NCI-H2196 (cell line): ENCODE measurements around the gene LMX1A.

Experiments
- DNase-seq: peaks from one replicate; lab custom pipeline; 2025; ENCODE audit not compliant: unreplicated experiment; lab: John Stamatoyannopoulos, UW

Gene LMX1A

DNA sequence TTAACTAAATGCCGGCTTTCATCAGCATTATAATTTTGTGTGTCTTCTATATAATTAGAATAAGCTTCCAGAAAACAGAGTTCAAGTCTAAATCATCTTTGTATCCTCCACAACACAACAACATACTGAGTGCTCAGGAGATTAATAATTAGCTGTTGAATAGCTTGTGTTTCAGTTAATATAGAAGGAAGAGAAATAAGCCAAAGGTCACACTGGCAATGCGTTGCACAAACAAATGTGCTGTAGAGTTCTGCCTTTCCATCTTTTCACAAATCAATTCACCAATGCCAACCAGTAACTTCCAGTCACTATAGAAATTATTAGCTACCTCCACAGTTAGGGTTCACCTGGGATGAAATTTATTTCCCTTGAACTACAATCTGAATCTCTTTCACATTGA, 132.0 kb downstream of the LMX1A start:
- DNase-seq = no peak

DNA sequence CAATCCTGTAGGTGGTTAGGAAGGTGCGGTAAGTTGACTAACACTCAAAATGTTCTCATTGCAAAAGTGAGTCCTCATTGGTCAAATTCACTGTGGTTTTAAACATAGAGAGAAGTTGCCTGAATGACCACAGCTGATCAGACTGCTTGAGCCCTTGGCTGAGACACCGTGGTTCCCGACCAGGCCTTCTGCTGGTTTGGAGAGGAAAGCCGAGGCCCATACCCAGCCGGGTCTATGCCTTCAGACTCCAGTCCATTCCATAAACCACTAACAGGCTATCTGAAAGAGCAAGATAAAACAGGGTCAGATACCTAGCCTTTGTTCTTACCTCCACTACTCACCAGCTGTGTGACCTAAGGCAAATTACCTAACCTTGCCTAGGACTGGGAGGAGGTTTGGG, 133.9 kb downstream of the LMX1A start:
- DNase-seq = peak; percentile 11

DNA sequence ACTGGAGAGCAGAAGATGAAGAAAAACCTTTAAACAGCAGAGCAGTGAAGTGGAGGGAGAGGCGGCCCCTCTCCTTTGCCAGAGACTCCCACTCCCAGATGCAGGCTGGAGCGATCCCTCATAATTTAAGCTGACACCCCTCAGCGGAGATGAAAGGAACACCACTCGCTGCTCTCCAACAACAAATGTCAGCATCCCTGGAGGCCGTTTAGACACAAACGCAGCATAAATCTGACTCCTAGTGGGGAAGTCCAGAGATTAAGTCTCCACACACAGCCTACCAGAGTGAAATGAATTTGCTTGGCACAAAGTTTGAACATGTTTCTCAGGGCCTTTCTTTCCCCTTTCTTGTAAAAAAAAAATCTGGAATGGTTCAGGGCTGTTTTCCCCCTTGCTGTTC, 137.8 kb downstream of the LMX1A start:
- no peak for DNase-seq

DNA sequence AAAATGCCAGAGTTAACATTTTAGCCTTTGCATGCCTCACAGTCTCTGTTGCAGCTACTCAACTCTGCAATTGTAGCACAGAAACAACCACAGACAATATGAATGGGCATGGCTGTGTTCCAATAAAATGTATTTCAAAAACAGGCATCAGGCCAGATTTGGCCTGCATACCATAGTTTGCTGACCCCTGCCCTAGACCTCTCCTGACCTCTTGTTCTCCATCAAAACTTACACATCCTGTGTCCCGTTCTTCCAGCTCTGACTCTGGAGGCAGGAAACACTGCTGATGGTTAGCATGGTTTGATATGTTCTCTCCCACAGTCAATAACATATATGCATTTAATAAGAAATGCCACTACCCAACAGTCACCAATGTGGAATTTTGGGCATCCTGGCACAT, 138.6 kb downstream of the LMX1A start:
- no peak for DNase-seq

DNA sequence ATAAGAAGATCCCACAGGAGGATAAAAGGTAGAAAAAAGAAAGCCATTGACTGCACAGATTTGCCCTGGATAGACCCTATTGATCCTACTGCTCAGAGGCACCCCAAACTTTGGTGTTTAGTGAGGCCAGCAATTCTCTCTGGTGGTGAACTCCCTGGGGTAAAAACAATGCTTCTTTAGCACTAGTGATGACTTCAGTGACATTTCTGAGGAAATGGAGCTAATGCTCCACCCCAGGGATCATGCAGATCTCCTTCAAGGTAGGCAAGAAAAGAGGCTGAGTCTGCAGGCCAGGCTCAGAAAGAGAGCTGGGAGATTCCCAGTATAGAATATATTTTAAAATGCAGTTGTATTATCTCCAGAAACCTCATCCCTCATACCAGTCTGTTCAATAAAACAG, 140.3 kb downstream of the LMX1A start:
- DNase-seq = no peak

DNA sequence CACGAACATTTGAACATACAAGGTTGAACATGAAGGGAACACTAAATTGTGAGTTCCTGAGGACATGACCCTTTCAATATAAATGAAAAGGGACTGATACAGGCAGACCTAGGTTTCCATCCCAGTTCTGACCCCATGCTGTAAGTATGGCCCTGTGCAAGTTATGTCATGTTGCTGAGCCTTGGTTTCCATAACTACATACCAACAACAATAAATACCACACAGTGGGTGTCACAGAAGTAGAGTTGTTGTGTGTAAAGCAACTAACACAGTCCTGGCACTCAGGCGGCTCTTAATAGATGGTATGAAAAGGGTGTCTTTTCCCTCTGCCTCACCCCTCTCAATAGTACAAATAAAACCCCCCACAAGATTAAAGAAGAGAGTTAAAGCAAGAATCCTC, 140.8 kb downstream of the LMX1A start:
- no peak for DNase-seq

DNA sequence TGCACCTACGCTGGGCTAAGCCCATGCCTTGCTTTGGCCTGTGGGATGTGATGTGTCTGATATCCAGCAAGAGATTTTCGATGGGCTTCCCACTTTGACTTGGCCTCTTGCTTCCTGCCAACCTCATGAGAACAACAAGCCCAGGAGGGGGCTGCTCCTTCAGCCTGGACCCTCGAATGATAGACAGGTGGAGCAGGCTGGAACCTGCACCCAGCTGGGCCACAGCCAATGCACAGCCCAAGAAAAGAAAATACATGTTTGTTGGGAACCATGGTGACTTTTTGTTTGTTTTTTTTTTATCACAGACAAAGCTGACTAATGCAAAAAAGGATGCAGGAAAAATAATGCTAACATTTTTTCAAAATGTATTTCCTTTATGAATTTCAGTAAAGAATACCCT, 144.3 kb downstream of the LMX1A start:
- DNase-seq = no peak

DNA sequence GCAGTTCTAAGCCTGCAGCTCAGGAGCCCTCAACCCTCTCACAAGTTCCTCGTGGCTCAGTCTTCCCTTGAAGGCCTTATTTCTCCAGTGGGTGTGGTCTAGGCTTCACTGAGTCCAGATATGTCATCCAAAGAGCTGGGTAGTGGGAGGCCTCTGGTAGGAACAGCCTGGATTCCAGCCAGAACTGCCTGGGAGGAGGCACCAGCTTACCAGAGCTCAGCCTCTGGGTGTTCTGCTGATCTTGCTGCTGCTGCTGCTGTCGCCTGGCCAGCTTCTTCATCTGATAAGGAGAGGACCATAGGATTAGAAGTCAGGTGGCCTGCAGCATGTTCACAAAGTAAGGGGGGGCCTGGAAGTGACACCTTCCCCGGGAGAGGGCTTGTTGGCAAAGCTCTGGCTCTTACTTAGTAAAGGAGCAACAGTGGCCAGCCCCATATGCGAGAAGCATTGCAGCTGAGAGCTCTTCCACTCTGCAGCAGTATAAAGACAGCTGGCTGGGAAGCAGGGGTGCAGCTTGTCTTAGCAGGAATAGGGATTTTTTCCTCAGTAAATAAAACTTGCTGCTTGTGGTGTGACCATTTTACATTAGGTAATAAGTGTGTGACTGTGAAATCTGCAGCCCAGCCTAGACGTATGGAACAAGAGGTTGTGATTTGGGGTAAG, 148.5 kb downstream of the LMX1A start:
- DNase-seq = peak; percentile 49

DNA sequence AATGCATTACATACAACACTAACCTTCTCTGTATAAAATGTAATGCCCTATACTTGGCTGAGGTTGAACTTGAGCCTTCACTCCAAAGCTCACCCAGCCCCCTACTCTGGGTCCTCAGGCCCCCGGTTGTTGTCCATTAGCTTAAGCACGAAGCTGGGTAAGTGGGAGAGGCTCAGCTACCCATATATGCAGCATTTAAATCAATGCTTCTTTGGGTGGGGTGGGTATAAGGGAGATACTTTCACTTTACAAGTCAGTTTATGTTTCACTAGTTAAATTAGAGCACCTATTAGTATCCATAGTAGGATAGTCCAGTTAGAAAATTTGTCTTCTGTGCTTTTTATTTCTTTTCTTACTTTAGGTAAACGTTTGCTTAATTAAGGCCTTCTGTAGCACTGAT, 151.4 kb downstream of the LMX1A start:
- DNase-seq = no peak

DNA sequence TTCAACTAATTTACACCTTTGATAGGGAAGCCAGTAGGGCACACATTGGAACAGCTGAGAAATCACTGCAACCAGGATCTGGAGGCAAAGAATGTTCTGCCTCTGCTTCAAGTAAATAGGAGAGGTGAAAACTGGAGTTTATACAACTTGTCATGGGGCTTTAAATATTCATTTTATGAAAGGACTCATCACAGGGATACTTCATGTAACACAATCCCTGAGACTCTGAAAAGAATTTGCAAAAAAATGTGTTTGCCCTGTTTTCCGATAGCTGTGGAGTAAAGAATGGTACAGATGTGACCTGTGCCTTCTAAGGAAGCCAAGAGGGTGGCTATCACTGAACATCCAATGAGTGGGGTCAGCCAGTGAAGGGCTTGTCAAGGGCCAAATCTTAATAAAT, 152.0 kb downstream of the LMX1A start:
- DNase-seq = no peak

DNA sequence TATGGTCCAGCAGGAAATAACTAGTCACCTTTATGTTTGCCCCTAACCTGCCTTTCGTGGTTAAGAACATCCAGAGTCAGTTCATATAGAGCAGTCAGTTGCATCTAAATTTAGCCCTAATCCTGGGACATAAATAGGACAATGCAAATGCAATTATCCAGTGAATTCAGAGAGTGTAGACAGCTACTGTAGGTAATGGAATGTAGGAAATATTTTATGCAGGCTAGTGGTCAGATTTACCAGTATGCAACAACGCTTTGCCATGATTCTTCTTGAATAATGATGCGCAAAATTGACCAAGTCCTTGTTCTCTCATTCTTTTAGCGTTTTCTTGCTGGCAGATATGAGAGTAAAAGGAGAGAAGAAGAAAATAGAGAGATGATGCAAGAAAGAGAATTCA, 165.4 kb downstream of the LMX1A start:
- DNase-seq = no peak

DNA sequence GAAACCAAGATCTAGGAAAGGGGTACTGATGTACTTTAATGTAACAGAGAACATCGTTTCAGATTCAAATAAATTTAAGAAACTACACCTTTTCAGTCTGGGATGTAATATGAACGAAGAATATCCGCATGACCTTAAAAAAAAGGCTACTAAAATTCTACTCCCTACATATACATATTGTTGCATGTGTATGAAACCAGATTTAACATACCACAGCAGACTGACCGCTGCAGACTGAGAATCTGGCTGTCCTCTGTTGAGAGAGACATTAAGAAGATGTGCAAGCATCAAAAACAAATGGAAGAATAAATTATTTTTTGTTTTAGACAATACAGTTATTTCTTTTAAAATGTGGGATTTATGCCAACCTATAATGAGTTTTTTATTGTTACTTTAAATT, 166.6 kb downstream of the LMX1A start:
- DNase-seq = no peak

DNA sequence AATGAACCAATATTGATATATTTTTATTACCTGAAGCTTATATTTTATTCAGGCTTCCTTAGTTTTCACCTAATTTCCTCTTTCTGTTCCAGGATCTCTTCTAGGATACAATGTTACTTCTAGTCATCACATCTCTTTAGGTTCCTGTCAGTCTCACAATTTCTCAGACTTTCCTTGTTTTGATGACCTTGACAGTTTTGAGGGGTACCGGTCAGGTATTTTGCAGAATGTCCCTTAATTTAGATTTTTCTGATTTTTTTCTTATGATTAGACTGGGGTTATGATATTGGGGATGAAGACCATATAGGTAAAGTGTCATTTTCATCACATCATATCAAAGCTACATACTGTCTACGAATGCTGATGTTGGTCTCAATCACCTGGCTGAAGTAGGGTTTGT, 167.5 kb downstream of the LMX1A start:
- DNase-seq = no peak

DNA sequence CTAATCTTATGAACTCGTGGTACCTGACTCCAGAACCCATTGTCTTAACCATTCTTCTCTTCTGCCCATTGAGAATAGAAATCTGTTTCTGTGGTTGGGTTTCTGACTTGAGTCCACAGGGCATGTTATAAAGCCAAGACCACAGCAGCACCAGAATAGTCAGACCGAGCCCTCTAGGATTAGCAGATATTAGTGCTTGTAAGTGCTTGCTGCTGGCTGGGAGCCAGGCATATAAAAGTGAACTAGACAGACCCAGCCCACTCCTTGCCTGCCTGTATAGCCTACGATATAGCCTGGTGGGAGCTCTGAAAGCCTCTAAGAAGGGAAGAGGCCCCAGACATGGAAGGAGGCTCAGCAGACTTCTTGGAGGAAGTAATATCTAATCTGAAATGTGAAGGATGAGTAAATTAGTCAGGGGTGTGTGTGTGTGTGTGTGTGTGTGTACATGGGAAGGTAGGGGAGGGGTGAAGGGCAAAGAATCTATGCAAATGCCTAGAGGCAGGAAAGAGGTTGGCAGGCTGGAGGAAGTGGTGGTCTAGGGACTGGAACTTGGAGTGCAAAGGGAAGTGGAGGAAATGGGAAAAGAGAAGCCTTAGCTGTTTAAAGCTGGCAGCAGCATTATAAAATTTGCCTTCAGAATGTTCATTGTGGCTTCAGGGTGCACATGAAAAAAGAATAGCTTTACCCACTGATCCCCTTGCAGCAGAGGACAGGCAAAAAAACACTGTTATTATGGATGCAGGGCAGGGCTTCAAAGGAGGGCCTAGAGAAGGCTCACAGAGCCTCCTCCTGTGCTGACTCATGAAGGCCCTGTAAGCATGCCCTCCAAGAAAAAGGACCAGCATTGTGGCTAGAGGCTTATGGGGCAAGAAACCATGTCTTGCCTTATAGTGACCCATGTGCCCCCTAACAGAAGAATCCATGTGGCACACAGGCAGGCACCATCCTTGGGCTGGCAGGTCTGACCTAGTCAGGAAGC, 169.2 kb downstream of the LMX1A start:
- no peak for DNase-seq

DNA sequence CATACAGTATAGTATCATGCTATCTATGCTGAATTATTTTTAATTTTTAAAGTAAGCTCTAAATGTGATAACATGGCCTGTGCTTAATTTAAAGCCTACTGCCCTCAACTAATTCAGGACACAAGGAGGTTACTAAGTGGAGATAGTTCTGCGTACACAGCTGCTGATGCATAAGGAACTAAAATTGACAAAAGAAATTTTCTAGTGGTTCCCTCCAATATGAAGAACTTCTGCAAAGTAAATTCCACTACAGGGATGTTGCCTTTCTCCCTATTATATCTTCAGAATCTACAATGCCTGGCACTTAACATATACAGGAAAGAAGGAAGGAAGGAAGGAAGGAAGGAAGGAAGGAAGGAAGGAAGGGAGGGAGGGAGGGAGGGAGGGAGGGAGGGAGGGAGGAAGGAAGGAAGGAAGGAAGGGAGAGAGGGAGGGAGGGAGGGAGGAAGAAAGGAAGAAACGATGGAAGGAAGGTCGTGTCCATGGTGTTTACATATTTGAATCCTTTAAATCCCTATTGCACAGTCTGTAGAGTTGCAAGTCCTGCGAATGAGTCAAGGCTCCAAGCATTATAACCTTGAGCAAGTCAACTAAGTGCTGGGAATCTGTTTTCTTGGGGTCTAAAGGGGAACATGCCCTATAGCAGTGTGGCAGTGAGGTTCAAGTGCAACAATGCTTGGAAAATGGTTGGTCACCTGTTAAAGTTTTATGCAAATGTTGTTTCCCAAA, 171.2 kb downstream of the LMX1A start:
- no peak for DNase-seq

DNA sequence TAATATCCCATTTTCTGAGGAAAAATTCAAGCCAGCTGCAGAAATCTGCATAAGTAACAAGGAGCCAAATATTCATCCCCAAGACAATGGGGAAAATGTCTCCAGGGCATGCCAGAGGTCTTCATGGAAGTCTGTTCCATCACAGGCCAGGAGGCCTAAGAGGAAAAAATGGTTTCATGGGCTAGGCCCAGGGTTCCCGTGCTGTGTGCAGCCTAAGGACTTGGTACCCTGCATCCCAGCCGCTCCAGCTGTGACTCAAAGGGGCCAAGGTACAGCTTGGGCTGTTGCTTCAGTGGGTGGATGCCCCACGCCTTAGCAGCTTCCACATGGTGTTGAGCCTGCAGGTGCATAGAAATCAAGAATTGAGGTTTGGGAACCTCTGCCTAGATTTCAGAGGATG, 173.5 kb downstream of the LMX1A start:
- DNase-seq = no peak

DNA sequence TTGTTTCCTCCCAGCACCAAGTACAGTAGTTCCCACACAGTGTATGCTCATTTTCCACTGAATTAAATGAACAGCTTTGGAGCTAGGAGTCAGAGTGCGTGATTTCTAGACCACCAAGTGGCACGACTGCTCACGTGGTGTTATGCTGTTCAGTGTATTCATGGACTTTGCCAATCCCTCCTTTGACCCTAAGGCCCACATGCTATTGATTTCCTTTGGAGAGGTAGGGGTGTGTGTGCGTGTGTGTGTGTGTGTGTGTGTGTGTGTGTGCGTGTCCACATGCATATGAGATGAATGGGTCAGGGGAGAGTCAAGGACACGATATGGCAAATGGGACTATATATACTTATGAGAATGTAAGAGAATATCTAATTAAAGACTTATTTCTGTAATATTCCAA, 177.2 kb downstream of the LMX1A start:
- DNase-seq = no peak

DNA sequence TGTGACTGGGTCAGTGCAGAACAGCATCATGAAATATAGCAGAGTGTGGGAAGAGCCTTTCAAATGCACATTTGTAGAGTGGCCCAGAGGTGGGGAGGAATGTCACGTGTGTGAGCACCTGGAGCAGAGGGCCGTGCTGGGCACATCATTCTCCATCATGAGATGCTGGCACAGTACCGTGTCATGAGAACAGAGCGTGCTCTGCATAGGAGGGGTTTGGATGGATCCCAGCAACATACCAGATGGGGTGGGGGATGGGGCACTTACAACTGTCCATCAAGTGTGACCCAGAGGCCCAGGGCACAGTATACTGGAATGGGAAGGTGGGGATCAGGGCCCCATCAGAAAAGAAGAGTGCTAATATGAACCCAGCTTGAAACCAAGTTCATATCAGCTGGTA, 182.0 kb downstream of the LMX1A start:
- no peak for DNase-seq

DNA sequence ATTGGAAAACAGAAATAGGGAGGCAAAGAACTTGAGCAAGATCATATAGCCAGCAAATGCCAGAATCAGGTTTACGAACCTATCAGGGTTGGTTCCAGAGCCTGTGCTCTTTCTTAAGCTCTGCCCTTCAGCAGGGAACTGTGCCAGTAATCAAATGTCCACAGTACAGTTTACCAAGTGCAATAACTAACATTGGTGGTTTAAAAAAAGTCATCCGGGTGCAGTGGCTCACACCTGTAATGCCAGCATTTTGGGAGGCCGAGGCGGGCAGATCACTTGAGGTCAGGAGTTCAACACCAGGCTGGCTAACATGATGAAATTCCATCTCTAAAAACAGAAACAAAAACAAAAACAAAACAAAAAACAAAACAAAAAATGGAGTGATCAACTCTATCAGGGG, 182.7 kb downstream of the LMX1A start:
- no peak for DNase-seq

DNA sequence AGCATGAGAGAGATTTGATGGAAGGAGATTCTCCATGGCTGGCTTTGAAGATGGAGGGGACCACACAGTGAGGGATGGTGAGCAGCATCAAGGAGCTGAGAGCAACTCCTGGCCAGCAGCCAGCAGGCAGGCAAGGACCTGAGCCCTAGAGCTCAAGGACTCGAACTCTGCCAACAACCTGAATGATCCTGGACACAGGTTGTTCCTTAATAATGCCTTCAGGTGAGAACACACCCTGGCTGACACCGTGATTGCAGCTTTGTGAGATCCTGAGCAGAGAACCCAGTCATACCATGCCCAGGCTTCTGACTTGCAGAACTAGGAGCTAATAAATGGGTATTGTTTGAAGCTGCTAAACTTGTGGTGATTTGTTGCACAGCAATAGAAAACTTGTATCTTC, 183.1 kb downstream of the LMX1A start:
- DNase-seq = no peak

DNA sequence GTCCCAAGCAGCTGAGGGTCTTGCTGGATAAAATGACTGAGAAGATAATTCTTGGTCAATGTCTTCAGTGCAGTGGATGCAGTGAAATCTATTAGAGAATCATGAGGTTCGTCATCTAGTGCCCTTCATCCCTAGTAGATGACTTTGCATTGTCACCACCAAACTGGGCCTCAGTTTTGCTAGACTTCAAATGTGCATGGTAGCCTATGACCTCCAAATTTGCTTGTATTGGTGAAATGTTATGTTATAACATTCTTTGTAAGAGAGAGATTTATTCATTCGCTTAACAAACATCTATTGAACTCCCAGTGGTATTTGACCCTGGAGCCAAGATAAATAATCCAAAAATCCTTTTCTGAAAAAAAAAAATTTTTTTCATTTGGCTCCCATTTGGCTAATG, 183.8 kb downstream of the LMX1A start:
- DNase-seq = no peak

DNA sequence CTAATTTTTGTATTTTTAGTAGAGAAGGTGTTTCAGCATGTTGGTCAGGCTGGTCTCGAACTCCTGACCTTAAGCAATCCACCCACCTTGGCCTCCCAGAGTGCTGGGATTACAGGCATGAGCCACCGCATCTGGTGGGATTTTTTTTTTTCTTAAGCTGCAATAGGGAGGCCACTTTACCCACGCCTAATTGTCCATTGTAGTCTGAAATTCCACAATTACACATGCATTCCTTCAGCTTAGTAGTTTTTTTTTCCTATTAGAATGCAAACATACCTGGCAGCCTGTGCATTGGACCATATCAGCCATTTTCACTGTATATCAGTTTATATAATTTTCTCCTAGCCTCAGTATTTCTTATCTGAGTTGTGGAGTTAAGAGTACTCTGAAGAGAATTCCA, 186.8 kb downstream of the LMX1A start:
- DNase-seq = no peak
